ENCODE measurements around the gene VAPA.

The VAPA gene

DNA sequence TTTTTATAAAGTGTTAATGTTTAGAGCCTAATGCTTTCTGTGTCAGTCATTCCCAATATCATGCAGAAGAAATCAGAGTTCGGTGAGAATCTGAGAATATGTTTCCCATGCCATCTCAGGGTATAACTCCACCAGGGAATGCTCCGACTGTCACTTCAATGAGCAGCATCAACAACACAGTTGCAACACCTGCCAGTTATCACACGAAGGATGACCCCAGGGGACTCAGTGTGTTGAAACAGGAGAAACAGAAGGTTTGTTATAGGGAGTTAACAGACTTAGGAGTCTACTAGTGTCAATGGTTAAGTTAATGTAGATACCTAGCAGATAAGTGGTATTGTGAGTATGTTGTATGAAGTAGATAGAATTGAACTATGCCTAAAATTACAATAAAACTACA, 31.0 kb downstream of the VAPA start:
- DNase-seq, result no peak

DNA sequence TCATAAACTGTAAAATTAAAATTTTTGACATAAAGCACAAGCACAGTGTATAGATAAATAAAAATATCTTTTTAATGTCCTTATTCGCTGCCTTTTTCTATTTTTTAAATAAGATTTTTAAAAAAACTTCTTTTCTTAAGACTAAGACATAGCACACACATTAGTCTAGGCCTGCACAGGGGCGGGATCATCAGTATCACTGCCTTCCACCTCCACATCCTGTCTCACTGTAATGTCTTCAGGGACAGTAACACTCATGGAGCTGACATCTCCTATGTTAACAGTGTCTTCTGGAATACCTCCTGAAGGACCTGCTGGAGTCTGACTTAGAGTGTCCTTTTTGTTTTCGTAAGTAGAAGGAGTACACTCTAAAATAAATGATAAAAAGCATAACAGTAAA, 33.0 kb downstream of the VAPA start:
- no peak for DNase-seq

DNA sequence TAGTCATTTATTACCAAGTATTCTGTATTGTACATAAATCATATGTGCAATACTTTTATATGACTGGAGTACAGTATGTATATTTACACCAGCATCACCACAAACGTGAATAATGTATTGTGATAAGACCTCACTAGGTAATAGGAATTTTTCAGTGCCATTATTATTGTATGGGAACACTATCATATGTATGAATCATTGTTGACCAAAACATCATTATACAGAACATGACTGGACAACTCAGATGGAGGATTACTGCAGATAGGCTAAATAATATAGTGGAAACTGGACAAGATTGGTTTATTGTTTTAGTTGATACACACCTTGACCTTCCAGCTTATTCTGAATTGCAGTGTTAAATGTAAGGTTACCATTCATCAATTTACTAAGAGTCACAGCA, 33.4 kb downstream of the VAPA start:
- DNase-seq, result no peak

DNA sequence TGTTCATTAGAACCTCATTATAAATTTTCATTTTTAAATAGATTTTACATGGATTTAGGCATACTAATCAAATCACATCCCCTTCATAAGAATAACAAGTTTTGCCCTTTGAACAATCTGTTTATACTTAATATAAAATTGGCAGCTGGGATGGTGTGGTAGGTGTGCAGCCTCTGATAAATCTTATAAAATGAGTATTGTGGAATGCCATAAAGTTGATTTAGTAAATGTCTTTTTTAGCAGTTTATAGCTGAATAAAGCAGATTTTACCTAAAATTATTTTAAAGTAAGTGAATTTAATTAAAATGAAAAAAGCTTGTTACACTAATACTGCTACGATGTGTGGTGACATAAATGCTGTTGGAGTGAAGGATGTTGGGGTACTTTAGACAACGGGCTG, 35.5 kb downstream of the VAPA start:
- no peak for DNase-seq

DNA sequence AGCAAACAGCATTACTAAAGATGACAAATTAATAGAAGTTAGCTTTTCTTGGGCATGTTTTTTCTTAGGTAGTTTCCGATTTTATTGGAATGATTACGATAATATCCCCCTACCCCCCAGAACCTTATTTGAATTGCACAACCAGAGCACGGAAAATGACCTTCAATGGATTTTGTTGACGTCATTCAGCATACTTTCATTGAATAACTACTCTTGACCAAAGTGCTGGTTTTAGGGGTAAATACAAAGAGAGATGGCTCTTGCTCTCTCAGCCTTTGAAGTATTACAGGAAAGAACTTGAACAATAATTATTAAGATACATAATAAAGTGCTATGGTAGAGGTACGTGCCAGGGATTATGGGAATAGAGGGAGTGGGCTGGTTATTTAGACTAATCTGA, 36.0 kb downstream of the VAPA start:
- DNase-seq, result no peak

DNA sequence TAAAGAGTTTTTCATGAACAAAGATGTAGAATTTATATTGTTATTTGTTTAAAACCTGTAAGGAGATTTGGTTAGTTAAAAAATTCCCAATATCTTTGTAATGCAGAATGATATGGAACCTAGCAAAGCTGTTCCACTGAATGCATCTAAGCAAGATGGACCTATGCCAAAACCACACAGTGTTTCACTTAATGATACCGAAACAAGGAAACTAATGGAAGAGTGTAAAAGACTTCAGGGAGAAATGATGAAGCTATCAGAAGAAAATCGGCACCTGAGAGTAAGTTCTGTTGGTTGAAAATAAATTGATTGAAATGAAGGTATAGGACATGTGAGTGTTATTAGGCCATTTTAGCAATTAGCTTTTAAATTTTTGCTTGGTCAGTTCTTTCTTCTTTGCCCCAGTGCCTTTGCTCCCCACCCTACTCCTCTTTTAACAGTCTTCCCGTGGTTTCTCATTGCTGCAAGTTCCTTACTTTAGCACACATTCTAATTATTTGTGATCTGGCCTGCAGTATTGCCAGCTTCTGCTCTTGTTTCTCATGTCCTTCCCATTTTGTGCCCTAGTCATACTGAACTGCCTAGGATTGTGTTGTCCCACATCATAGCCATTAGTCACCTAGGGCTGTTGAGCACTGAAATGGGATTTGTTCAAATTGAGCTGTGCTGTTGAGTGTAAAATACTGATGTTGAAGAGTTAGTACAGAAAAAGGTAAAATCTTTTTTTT, 36.6 kb downstream of the VAPA start:
- DNase-seq, result no peak

DNA sequence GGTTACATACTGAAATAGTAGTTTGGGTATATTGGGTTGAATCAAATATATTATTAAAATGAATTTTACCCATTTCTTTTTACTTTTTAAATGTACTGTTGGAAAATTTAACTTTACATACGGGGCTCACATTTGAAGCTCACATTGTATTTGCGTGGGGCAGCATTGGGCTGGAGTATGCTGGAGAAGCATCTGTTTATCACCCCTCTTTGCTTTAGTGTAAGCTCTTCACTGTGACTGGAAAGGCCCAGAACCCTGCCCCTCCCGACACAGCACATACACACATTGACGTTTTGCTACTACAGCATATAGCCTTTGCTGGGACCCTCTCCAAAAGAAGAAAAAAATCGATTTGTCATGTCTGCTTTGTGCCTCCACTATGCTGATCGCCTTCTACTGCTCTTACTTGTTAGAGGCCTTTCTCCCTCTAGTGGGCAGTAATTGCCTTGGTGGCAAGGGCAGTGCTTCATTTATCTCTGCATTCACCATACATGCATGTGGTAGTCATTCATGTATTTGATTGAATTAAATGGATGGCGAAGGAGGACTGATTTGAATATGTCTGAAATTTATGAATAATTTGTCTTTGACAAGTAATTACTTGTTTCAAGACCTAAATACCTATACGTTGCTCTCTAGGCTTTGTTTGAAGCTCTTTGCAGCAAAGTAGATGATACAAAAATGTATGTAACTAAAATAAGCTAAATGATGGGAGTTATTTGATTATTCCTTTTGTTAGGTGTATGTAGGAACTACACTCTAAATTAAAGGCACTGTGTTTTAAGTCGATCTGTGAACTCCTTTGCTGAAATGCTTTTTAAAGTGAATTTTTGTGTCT, 37.4 kb downstream of the VAPA start:
- no peak for DNase-seq

DNA sequence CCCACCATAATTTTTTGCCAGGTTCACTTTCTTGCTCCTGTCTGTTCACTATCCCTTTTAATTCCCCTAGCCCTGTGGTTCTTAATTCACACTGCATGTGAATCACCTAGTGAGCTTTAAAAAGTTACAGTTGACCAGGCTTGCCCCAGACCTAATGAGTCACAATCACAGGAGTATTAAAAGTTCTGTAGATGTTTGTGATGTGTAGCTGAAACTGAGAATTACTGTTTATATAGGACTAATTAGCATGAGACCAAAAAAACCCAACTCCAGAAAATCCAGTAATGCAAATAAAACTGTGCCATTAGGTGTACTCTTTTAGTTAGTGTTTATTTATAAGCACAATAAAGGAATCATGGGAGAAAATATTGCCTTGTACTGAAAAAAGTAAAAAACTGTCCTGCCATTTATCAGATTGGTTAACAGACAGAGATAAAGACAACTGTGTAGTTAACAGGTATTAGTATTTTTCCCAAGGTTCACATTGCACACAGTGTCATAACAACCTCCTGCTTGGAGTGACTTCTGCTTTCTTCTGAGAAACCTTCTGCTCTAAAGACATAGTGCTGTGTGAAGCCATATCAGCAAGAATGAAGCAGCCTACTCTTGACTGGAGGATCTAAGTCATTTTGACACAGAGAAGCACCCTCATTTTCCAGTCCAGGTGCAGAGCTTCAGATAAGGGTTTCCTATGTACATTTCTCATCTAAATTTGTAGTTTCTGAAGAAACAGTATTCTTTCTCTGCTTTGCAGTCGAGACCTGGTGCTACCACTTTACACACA, 39.0 kb downstream of the VAPA start:
- DNase-seq, result no peak

DNA sequence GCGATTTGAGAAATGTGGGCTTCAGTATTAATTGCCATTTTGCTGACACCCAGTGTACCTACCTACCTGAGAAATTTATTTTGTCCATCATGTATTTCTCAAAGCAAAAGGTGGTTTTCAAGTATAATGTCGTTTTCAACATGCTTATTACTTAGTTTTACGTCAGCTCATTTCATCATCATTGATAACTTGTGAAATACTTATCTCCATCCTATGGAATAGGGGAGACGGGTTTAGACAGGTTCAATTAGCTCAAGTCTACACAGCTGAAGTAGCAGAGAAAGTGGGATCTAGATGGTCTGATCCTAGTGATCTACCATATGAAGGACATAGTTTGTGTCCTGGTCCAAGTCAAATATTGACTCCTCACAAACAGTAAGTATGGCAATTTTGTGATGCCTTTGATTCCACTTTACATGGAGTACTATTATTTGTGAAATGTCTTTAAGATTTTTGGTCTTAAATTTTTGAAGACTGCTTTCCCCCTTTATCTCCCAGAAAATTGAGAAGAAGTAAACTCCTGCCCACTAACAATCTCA, 45.1 kb downstream of the VAPA start:
- DNase-seq, result no peak

DNA sequence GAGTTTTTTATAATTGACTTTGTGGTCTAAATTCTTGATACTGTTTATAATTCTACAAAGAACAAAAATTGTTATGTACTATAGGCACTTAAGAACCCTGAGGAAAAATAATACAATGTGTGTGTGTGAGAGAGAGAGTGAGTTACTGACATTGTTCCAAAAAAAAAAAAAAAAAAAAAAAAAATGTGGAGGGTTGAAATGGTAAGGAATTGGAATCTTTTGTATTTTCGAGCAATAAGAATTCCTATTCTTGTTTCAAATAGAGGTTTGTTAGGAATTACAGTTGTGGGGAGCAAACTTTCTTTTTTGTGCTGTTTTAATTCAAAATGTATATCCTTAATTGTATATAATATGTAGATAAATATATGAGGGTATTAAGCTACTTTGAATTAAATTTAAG, 45.7 kb downstream of the VAPA start:
- DNase-seq, result no peak

DNA sequence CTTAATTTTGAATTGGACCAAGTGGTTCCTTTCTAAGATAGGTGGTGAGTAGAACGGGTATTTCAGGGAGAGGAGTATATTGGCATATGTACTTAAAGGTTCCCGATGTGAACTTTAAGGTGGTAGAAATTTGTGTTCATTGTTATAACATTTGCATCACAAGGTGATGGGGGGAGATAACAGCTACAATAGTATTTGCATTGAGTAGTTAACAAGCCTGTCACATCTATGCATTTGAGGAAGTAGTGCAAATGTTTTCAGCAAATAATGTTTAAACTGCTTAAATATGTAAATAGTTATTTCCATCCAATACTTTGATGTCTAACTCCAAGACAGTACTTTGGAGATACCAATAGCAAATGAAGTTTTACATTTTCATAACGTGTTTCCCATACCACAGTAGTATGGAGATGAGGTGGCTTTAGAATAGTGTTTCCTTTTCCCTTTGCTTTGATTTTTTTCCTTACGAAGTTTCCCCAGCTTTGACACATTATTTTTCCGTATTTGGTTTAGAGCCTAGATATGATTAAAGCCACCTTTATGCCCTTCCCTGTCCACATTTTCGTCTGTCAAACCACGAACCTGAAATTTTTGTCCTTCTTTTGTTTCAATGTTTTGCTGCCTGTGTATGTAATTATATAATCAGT, 46.6 kb downstream of the VAPA start:
- DNase-seq, result no peak

DNA sequence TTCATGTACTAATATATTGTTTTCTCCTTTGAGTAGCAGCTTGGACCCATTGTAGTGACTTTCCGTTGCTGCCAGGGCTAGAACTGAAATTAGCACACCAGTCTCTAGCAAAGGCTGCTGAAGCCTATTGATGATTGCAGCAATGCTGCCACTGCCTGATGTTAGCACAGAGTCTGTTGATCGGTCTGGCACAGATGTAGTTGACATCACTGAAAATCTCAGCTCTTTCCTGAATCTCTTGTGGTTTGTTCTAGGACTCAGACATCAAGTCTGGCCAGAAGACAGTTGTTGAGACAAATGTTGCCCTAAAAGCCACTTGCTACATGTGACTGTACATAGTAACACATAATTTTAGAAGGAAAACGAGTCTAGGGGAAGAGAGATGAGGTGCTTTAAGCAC, 47.2 kb downstream of the VAPA start:
- no peak for DNase-seq

DNA sequence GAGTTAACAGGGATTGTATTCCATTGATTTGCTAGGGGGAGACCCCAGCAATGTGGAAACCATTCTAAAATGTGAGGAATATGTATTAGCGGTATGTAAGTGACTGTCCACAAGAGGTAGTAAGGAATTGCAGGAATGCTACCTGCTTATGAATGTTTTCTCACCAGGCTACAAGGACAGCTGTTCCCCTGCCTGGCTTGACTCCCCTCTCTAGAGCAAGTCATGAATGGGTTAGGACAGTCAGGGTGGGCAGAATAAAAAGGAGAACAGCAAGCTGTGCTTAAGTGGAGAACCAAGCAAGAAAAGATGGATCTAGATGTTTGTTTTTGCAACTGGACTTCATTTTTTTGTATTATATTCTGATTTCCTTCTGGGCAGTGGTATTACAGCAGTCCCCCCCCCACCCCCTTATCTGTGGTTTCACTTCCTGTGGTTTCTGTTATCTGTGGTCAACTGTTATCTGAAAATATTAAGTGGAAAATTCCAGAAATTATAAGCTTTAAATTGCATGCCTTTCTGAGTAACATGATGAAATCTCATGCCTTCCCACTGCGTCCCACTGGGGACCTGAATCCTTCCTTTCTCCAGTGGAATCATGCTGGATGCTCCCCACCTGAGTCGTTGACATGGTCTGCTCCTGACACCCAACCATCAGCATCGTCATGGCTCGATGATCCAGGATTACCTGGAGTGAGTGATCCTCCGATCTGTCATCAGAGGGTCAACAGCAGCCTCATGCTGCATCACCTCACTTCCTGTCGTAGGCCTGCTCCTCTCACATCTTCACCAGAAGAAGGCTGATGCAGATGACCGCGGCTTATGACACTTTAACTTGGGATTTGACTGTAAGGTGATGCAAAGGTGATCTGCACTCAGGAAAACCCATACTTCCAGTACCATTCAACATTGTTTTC, 52.2 kb downstream of the VAPA start:
- no peak for DNase-seq

DNA sequence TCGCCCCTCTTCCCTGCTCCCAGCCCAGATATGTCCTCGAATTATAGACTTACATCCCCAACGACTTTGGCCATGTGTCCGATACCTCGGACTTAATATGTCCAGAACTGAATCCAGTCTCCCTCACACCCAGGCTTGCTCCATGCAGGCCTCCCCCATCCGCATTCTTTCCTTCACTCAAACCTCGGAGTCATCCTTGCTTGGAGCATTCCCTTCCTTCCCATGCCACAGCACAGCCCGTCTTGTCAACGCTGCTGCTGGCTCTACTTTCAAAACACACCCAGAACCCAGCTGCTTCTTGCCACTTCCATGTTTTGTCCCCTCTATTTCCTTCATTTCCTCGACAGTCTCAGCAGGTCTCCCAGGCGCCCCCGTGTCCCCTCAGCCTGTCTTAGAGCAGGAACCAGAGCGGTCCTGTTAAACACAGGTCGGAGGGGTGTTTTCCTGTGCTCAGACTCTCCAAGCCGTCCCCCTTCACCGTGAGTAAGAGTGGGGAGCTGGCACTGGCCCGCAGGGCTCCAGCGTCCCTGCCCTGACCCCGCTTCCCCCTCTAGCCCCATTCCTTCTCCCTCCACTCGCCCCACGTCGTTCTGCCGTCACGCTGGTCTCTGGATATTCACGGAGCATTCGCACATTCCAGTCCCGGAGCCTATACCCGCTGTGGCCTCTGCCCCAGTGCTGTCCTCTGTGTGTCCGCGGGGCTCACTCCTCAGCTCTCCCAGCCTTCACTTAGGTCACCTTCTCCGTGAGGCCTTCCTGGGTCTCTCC, 54.4 kb downstream of the VAPA start:
- no peak for DNase-seq

DNA sequence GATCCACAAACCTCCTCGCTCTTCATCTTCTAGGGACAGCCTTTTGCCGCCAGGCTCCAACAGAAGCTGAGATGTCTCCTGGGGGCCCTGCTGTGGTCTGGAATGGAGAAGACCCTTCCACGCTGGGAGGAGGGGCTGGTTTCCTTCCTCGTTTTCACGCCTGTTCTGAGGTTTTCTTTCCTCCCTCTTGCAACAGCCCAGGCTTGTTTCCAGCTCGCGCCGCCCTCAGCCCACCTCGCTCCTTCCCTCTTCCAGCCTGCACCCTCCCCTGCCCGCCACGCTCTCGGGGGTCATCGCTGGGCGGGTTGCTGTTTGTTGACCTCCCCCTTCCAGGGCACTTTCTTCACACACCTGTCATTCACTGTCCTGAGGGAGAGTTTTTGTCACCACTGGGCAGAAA, 55.4 kb downstream of the VAPA start:
- no peak for DNase-seq

DNA sequence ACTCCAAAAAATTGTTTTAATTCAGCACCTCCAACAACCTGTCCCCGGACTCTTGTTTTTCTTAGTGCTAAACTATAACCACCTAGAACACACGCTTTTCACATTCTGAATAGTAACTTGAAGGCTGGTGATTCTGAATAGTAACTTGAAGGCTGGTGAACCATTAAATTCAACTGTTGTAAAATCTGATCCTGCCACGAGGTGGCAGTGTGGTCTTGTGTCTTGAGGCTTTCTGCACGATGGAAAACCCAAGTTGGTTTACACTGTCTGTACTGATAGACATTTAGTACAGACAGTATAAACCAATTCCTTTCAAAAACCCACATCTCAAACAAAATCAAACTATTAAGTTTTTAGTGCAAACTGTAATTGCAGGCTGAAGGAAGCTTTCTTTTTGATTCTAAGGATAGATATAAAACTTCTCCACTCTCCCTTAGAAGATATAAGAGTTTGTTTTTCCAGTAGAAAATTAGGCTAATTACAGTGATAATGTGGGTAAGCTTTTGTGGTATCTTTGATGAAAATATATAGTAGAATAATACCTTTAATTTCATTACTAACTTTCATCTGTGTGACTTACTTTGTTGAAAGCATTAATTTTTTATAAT, 57.6 kb downstream of the VAPA start:
- DNase-seq, result peak; percentile 63

DNA sequence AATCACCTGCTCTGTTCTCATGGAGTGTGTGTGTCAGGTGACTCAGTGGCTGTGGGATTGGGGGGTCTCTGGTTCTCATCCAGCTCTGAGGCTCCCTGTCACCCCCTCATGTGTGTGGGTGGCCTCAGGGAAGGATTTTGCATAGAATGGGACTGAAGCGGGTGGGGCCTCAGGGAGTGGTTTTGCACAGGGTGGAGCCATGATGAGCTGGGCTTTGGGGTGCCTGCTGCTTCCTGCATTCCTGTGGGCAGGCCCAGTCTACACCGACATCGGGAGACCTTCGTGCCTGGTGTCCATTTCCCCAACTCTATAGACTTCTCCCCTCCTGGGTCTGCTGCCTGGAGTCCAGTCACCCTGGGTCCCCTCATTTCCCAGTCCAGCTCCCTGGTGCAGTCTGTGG, 59.7 kb downstream of the VAPA start:
- no peak for DNase-seq

DNA sequence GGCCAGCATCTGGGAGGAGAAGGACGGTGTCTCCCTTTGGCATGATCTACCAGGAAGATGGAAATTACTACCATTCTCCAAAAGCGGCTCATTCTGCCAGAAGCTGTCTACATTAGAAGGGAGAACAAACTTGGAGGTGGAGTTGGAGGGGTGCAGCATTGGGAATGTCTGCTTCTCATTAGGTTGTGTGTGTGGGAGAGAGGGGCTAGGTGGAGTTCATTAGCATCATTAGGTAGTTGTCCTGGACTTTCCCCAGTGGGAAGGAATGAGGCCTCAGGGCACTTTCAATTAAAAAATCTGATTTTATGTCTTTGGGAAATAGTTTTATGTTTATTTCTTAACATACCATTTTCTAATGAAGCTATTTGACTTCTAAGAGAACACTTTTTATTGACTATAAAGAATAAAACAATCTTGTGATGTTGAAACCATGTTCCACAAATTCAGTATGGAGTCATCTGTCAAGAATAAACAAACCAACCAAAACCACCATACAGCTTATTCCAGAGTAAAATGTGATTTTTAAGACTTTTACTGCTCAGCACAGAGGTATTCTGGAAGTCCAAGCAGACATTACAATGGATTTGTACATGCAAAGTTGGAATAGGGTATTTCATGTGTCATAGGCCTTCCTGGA, 60.6 kb downstream of the VAPA start:
- no peak for DNase-seq

DNA sequence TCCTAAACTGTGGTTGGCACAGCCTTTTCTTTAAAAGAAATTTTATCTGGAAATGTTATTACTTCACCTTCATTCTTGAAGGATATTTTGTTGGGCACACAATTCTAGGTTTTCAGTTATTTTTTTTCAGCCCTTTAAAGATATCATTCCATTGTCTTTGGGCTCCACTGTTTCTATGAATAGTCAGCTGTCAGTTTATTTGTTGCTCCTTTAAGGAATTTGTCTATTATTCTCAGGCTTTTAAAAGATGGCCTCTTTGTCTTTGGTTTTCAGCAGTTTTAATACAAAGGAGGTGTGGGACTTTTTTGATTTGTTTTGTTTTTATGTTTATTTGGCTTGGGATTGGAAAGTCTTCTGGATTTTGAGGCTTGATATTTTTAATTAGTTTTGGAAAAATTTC, 61.8 kb downstream of the VAPA start:
- DNase-seq, result no peak

DNA sequence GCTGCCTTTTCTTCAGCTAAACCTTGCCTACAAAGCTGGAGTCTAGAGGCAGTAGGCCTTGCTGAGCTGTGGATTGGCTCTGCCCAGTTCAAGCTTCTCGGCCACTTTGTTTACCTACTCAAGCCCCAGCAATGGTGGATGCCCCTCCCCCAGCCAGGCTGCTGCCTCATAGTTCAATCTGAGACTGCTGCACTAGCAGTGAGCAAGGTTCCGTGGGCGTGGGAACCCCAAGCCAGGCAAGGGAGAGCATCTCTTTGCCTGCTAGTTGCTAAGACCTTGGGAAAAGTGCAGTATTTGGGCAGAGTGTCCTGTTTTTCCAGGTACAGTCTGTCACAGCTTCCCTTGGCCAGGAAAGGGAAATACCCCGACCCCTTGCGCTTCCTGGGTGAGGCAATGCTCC, 68.9 kb downstream of the VAPA start:
- DNase-seq, result no peak

Measured in activated CD4-positive, CD25-positive, alpha-beta regulatory T cell treated with anti-CD3 and anti-CD28 coated beads, Interleukin-2, amount 50 U/mL, for 72 hours (primary cell).